Measurements from ENCODE around the gene CDSN. TPM values are rescaled to one million over a fixed set of nuclear protein-coding genes. Genes with fewer than 3 reads are reported as not detected.

CDSN gene
- total RNA-seq, 5 donors from 2014 or later (not counting 1 experiment from before 2014, with no cell fraction given): not detected

- Mint-ChIP-seq H3K27me3 (peaks cover 5 to 6% of the 10 kb centered on the region in 2 donors), H3K4me3 (no peak overlapping the region), H3K4me1 (peaks cover 6% of the 10 kb centered on the region in 3 donors), H3K36me3 (no peaks in the 10 kb centered on the region), H3K27ac (no peak overlapping the region), H3K9me3 (no peaks in the 10 kb centered on the region)
- ChIA-PET CTCF (interaction anchor here in 1 of 2 donors (0.6 to 1.1 kb wide), 3 partner anchors 9 to 18 kb away, joined by 3 read pairs; no protein-coding TSS in a partner anchor), POLR2A (interaction anchor here in 1 of 2 donors (1.1 kb wide), 1 partner anchor 35 kb away, joined by 3 read pairs; no protein-coding TSS in a partner anchor)
- Histone ChIP-seq H3K36me3 (ENCODE audit: control insufficient read depth in 2 of 2, extremely low read depth in 1 of 2, insufficient read depth in 1 of 2, low read length in 1 of 2) (no peaks in the 10 kb centered on the region), H3K9me3 (no peaks in the 10 kb centered on the region), H3K27ac (ENCODE audit: low read length) (no peak overlapping the region), H3K27me3 (replicated peaks in 1 of 2; ENCODE audit: control insufficient read depth in 2 of 2, extremely low read depth in 1 of 2, insufficient read depth in 2 of 2, low read length in 1 of 2) (peaks cover 0 to 17% of the 10 kb centered on the region in 2 experiments), H3K4me1 (ENCODE audit: control insufficient read depth in 1 of 2, extremely low read depth in 1 of 2, insufficient read depth in 2 of 2, low read length in 2 of 2) (peaks cover 0 to 3% of the 10 kb centered on the region in 2 experiments), H3K4me3 (ENCODE audit: control insufficient read depth in 1 of 2, extremely low read depth in 1 of 2, low read length in 1 of 2) (no peak overlapping the region)
- DNase-seq (peak; percentile 21 to 85 (median 67)), ATAC-seq (replicated peaks in 1 of 4) (peak; percentile 74 to 87 (median 78))
- WGBS (ENCODE audit: insufficient coverage): 10% methylated on average over 3 of the region's 8 CpGs
These were observed 7.9 kb upstream of the CDSN start for GRCh38 chr6:31128093-31128676.

GRCh38 chr6:31126396-31127175 lies 6.3 kb upstream of the CDSN start:
- H3K27ac ChIP-seq (ENCODE audit: low read length): no peak overlapping the region
- no peaks in the 10 kb centered on the region for H3K36me3 Mint-ChIP-seq
- H3K4me3 Mint-ChIP-seq: no peak overlapping the region
- H3K27me3 ChIP-seq (replicated peaks in 1 of 2; ENCODE audit: control insufficient read depth in 2 of 2, extremely low read depth in 1 of 2, insufficient read depth in 2 of 2, low read length in 1 of 2): peaks cover 0 to 18% of the 10 kb centered on the region in 2 experiments
- POLR2A ChIA-PET: interaction anchor here in 1 of 2 donors (0.6 kb wide), 1 partner anchor 11 kb away, joined by 3 read pairs; no protein-coding TSS in a partner anchor
- no peak for ATAC-seq (replicated peaks in 1 of 4)
- H3K4me1 Mint-ChIP-seq: peaks cover 6% of the 10 kb centered on the region in 3 donors
- H3K4me1 ChIP-seq (ENCODE audit: control insufficient read depth in 1 of 2, extremely low read depth in 1 of 2, insufficient read depth in 2 of 2, low read length in 2 of 2): peaks cover 0 to 3% of the 10 kb centered on the region in 2 experiments
- H3K9me3 ChIP-seq: no peaks in the 10 kb centered on the region
- DNase-seq: no peak
- 62% methylated on average over 9 of the region's 16 CpGs for whole genome bisulfite sequencing (ENCODE audit: insufficient coverage)
- peaks cover 5 to 9% of the 10 kb centered on the region in 2 donors for H3K27me3 Mint-ChIP-seq
- H3K36me3 ChIP-seq (ENCODE audit: control insufficient read depth in 2 of 2, extremely low read depth in 1 of 2, insufficient read depth in 1 of 2, low read length in 1 of 2): no peaks in the 10 kb centered on the region
- H3K9me3 Mint-ChIP-seq: no peaks in the 10 kb centered on the region
- H3K27ac Mint-ChIP-seq: no peak overlapping the region
- CTCF ChIA-PET: interaction anchor here in 1 of 2 donors (0.6 to 1.1 kb wide), 2 partner anchors 9 to 723 kb away, joined by 3 to 5 read pairs; no protein-coding TSS in a partner anchor
- no peak overlapping the region for H3K4me3 ChIP-seq (ENCODE audit: control insufficient read depth in 1 of 2, extremely low read depth in 1 of 2, low read length in 1 of 2)

- H3K27ac ChIP-seq (ENCODE audit: low read length): no peak overlapping the region
- no peaks in the 10 kb centered on the region for H3K36me3 ChIP-seq (ENCODE audit: control insufficient read depth in 2 of 2, extremely low read depth in 1 of 2, insufficient read depth in 1 of 2, low read length in 1 of 2)
- H3K4me1 Mint-ChIP-seq: peaks cover 6% of the 10 kb centered on the region in 3 donors
- H3K4me1 ChIP-seq (ENCODE audit: control insufficient read depth in 1 of 2, extremely low read depth in 1 of 2, insufficient read depth in 2 of 2, low read length in 2 of 2): peaks cover 0 to 3% of the 10 kb centered on the region in 2 experiments
- no peak overlapping the region for H3K4me3 Mint-ChIP-seq
- H3K4me3 ChIP-seq (ENCODE audit: control insufficient read depth in 1 of 2, extremely low read depth in 1 of 2, low read length in 1 of 2): no peak overlapping the region
- H3K9me3 Mint-ChIP-seq: no peaks in the 10 kb centered on the region
- ChIA-PET POLR2A (no interaction called here), CTCF (interaction anchor here in 1 of 2 donors (0.6 kb wide), 2 partner anchors 256 to 724 kb away, joined by 3 to 5 read pairs; no protein-coding TSS in a partner anchor)
- no peaks in the 10 kb centered on the region for H3K9me3 ChIP-seq
- peaks cover 5 to 10% of the 10 kb centered on the region in 2 donors for H3K27me3 Mint-ChIP-seq
- ATAC-seq (replicated peaks in 1 of 4) (no peak), DNase-seq (no peak)
- WGBS (ENCODE audit: insufficient coverage): 67% methylated on average over 10 of the region's 12 CpGs
- H3K36me3 Mint-ChIP-seq: no peaks in the 10 kb centered on the region
- H3K27me3 ChIP-seq (replicated peaks in 1 of 2; ENCODE audit: control insufficient read depth in 2 of 2, extremely low read depth in 1 of 2, insufficient read depth in 2 of 2, low read length in 1 of 2): peaks cover 0 to 23% of the 10 kb centered on the region in 2 experiments
- no peak overlapping the region for H3K27ac Mint-ChIP-seq
These were observed 5.5 kb upstream of the CDSN start for GRCh38 chr6:31125586-31126363.

- H3K27me3 ChIP-seq (replicated peaks in 1 of 2; ENCODE audit: control insufficient read depth in 2 of 2, extremely low read depth in 1 of 2, insufficient read depth in 2 of 2, low read length in 1 of 2): peaks cover 0 to 28% of the 10 kb centered on the region in 2 experiments
- ChIA-PET POLR2A (no interaction called here), CTCF (interaction anchor here (0.6 to 1.0 kb wide), 3 partner anchors 10 to 433 kb away, joined by 3 to 4 read pairs (median 3); no protein-coding TSS in a partner anchor)
- peaks cover 0 to 3% of the 10 kb centered on the region in 2 experiments for H3K4me1 ChIP-seq (ENCODE audit: control insufficient read depth in 1 of 2, extremely low read depth in 1 of 2, insufficient read depth in 2 of 2, low read length in 2 of 2)
- H3K36me3 ChIP-seq (ENCODE audit: control insufficient read depth in 2 of 2, extremely low read depth in 1 of 2, insufficient read depth in 1 of 2, low read length in 1 of 2): no peaks in the 10 kb centered on the region
- Mint-ChIP-seq H3K9me3 (no peaks in the 10 kb centered on the region), H3K27ac (no peak overlapping the region), H3K4me1 (peaks cover 6% of the 10 kb centered on the region in 3 donors), H3K27me3 (peaks cover 5 to 10% of the 10 kb centered on the region in 2 donors), H3K36me3 (no peaks in the 10 kb centered on the region), H3K4me3 (no peak overlapping the region)
- WGBS (ENCODE audit: insufficient coverage): 83% methylated on average over 1 of the region's 8 CpGs
- no peak overlapping the region for H3K27ac ChIP-seq (ENCODE audit: low read length)
- no peaks in the 10 kb centered on the region for H3K9me3 ChIP-seq
- DNase-seq (no peak), ATAC-seq (replicated peaks in 1 of 4) (no peak)
- H3K4me3 ChIP-seq (ENCODE audit: control insufficient read depth in 1 of 2, extremely low read depth in 1 of 2, low read length in 1 of 2): no peak overlapping the region
These were observed 4.9 kb upstream of the CDSN start for GRCh38 chr6:31125162-31125561.

- H3K4me1 ChIP-seq (ENCODE audit: control insufficient read depth in 1 of 2, extremely low read depth in 1 of 2, insufficient read depth in 2 of 2, low read length in 2 of 2): peaks cover 0 to 3% of the 10 kb centered on the region in 2 experiments
- Mint-ChIP-seq H3K36me3 (no peaks in the 10 kb centered on the region), H3K27me3 (peaks cover 2 to 9% of the 10 kb centered on the region in 2 donors), H3K27ac (no peak overlapping the region), H3K4me1 (peaks cover 3 to 4% (median 4%) of the 10 kb centered on the region in 3 donors), H3K4me3 (no peak overlapping the region), H3K9me3 (no peaks in the 10 kb centered on the region)
- no peak for ATAC-seq (replicated peaks in 1 of 4)
- no peaks in the 10 kb centered on the region for H3K36me3 ChIP-seq (ENCODE audit: control insufficient read depth in 2 of 2, extremely low read depth in 1 of 2, insufficient read depth in 1 of 2, low read length in 1 of 2)
- ChIA-PET CTCF (no interaction called here), POLR2A (no interaction called here)
- H3K27ac ChIP-seq (ENCODE audit: low read length): no peak overlapping the region
- H3K4me3 ChIP-seq (ENCODE audit: control insufficient read depth in 1 of 2, extremely low read depth in 1 of 2, low read length in 1 of 2): no peak overlapping the region
- 65% methylated on average over 10 of the region's 16 CpGs for WGBS (ENCODE audit: insufficient coverage)
- peaks cover 0 to 32% of the 10 kb centered on the region in 2 experiments for H3K27me3 ChIP-seq (replicated peaks in 1 of 2; ENCODE audit: control insufficient read depth in 2 of 2, extremely low read depth in 1 of 2, insufficient read depth in 2 of 2, low read length in 1 of 2)
- no peak for DNase-seq
- H3K9me3 ChIP-seq: no peaks in the 10 kb centered on the region
These were observed 2.8 kb upstream of the CDSN start for GRCh38 chr6:31122791-31123706.

All from T-cell (primary cell).